ENCODE measurements around the gene PAK1.

Gene PAK1

DNA sequence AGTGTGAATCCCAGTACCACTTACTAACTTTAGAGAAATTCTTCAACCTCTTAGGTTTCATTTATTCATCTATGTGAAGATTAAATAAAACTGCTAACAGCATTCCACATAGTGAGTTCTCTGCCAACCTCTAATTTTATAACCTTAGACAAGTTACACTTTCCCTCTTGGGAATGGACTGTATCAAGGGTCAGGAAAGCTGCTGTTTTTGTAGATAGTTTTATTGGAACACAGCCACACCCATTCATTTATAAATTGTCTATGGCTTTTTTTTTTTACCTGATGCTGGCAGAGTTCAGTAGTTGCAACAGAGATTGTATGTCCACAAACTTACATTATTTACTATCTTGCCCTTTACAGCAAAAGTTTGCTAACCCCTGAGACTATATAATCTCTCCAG lies 81.1 kb downstream of the PAK1 start:
- ATAC-seq = no peak
- TF ChIP-seq TOX (CRISPR knock-in tag; IDR thresholded peaks at IDR 0.05; ENCODE audit: borderline replicate concordance) = no peak
- TF ChIP-seq ESRRG (CRISPR knock-in tag; IDR thresholded peaks at IDR 0.05) = no peak
- no peak for TF ChIP-seq RARB (CRISPR knock-in tag; IDR thresholded peaks at IDR 0.05)
- TF ChIP-seq ARNTL (CRISPR knock-in tag; IDR thresholded peaks at IDR 0.05; ENCODE audit: borderline replicate concordance, low read depth) = no peak
- TF ChIP-seq SNAI2 (CRISPR knock-in tag; IDR thresholded peaks at IDR 0.05) = no peak
- no peak for TF ChIP-seq POU6F1 (CRISPR knock-in tag; IDR thresholded peaks at IDR 0.05; ENCODE audit: borderline replicate concordance, low read depth)
- TF ChIP-seq, protein P1, sequence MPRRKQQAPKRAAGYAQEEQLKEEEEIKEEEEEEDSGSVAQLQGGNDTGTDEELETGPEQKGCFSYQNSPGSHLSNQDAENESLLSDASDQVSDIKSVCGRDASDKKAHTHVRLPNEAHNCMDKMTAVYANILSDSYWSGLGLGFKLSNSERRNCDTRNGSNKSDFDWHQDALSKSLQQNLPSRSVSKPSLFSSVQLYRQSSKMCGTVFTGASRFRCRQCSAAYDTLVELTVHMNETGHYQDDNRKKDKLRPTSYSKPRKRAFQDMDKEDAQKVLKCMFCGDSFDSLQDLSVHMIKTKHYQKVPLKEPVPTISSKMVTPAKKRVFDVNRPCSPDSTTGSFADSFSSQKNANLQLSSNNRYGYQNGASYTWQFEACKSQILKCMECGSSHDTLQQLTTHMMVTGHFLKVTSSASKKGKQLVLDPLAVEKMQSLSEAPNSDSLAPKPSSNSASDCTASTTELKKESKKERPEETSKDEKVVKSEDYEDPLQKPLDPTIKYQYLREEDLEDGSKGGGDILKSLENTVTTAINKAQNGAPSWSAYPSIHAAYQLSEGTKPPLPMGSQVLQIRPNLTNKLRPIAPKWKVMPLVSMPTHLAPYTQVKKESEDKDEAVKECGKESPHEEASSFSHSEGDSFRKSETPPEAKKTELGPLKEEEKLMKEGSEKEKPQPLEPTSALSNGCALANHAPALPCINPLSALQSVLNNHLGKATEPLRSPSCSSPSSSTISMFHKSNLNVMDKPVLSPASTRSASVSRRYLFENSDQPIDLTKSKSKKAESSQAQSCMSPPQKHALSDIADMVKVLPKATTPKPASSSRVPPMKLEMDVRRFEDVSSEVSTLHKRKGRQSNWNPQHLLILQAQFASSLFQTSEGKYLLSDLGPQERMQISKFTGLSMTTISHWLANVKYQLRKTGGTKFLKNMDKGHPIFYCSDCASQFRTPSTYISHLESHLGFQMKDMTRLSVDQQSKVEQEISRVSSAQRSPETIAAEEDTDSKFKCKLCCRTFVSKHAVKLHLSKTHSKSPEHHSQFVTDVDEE (CRISPR knock-in tag; IDR thresholded peaks at IDR 0.05) = no peak
- no peak for TF ChIP-seq ZNF70 (CRISPR knock-in tag; IDR thresholded peaks at IDR 0.05)
- no peak for TF ChIP-seq ISL1 (CRISPR knock-in tag; IDR thresholded peaks at IDR 0.05)
- no peak for TF ChIP-seq ZNF565 (CRISPR knock-in tag; conservative IDR thresholded peaks at IDR 0.05; ENCODE audit: low read depth)
- TF ChIP-seq, protein P2, sequence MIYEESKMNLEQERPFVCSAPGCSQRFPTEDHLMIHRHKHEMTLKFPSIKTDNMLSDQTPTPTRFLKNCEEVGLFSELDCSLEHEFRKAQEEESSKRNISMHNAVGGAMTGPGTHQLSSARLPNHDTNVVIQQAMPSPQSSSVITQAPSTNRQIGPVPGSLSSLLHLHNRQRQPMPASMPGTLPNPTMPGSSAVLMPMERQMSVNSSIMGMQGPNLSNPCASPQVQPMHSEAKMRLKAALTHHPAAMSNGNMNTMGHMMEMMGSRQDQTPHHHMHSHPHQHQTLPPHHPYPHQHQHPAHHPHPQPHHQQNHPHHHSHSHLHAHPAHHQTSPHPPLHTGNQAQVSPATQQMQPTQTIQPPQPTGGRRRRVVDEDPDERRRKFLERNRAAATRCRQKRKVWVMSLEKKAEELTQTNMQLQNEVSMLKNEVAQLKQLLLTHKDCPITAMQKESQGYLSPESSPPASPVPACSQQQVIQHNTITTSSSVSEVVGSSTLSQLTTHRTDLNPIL (CRISPR knock-in tag; IDR thresholded peaks at IDR 0.05; ENCODE audit: low read depth) = no peak
- TF ChIP-seq GLIS3 (CRISPR knock-in tag; IDR thresholded peaks at IDR 0.05) = no peak
- no peak for TF ChIP-seq ZNF8 (CRISPR knock-in tag; IDR thresholded peaks at IDR 0.05)
- no peak for TF ChIP-seq TCF4 (CRISPR knock-in tag; IDR thresholded peaks at IDR 0.05; ENCODE audit: borderline replicate concordance)
- TF ChIP-seq, protein P3, sequence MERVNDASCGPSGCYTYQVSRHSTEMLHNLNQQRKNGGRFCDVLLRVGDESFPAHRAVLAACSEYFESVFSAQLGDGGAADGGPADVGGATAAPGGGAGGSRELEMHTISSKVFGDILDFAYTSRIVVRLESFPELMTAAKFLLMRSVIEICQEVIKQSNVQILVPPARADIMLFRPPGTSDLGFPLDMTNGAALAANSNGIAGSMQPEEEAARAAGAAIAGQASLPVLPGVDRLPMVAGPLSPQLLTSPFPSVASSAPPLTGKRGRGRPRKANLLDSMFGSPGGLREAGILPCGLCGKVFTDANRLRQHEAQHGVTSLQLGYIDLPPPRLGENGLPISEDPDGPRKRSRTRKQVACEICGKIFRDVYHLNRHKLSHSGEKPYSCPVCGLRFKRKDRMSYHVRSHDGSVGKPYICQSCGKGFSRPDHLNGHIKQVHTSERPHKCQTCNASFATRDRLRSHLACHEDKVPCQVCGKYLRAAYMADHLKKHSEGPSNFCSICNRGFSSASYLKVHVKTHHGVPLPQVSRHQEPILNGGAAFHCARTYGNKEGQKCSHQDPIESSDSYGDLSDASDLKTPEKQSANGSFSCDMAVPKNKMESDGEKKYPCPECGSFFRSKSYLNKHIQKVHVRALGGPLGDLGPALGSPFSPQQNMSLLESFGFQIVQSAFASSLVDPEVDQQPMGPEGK (CRISPR knock-in tag; IDR thresholded peaks at IDR 0.05; ENCODE audit: borderline replicate concordance) = no peak

GRCh38 chr11:77387701-77388100 lies 86.2 kb downstream of the PAK1 start:
- TF ChIP-seq CSDC2 (CRISPR knock-in tag; IDR thresholded peaks at IDR 0.05) = no peak
- ATAC-seq = no peak

DNA sequence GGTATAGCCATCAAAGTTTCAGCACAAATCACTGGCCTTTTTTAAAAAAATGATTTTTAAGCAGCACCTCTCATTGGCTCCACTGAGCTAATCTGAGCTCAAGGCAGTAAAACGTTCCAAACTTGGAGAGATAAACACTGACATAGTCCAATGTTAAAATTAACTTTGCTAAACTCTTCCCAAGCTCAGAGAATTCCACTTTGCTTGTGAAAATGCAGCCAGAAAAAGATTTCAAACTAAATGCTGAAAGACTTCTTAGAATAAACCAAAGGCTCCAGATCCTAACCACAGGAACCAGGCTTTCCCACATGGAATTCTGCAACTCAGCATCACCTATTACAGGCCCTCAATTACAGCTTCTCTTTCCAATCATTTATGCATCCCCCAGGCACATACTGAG lies 87.7 kb downstream of the PAK1 start:
- ATAC-seq = no peak
- TF ChIP-seq ZNF70 (CRISPR knock-in tag; IDR thresholded peaks at IDR 0.05) = no peak
- no peak for TF ChIP-seq ZNF565 (CRISPR knock-in tag; conservative IDR thresholded peaks at IDR 0.05; ENCODE audit: low read depth)
- TF ChIP-seq ZNF8 (CRISPR knock-in tag; IDR thresholded peaks at IDR 0.05) = no peak
- no peak for TF ChIP-seq ZFP30 (CRISPR knock-in tag; IDR thresholded peaks at IDR 0.05)
- TF ChIP-seq TCF4 (CRISPR knock-in tag; IDR thresholded peaks at IDR 0.05; ENCODE audit: borderline replicate concordance) = no peak
- TF ChIP-seq, protein P1 (CRISPR knock-in tag; IDR thresholded peaks at IDR 0.05) = no peak
- TF ChIP-seq, protein P2 (CRISPR knock-in tag; IDR thresholded peaks at IDR 0.05; ENCODE audit: low read depth) = no peak
- TF ChIP-seq, protein P3 (CRISPR knock-in tag; IDR thresholded peaks at IDR 0.05; ENCODE audit: borderline replicate concordance) = no peak
- TF ChIP-seq ZC3H10 (CRISPR knock-in tag; IDR thresholded peaks at IDR 0.05) = no peak
- TF ChIP-seq, protein P4, sequence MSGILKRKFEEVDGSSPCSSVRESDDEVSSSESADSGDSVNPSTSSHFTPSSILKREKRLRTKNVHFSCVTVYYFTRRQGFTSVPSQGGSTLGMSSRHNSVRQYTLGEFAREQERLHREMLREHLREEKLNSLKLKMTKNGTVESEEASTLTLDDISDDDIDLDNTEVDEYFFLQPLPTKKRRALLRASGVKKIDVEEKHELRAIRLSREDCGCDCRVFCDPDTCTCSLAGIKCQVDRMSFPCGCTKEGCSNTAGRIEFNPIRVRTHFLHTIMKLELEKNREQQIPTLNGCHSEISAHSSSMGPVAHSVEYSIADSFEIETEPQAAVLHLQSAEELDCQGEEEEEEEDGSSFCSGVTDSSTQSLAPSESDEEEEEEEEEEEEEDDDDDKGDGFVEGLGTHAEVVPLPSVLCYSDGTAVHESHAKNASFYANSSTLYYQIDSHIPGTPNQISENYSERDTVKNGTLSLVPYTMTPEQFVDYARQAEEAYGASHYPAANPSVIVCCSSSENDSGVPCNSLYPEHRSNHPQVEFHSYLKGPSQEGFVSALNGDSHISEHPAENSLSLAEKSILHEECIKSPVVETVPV (CRISPR knock-in tag; IDR thresholded peaks at IDR 0.05) = no peak
- no peak for TF ChIP-seq OSR1 (CRISPR knock-in tag; IDR thresholded peaks at IDR 0.05)
- no peak for TF ChIP-seq POU6F1 (CRISPR knock-in tag; IDR thresholded peaks at IDR 0.05; ENCODE audit: borderline replicate concordance, low read depth)
- no peak for TF ChIP-seq ESRRG (CRISPR knock-in tag; IDR thresholded peaks at IDR 0.05)

Data from SK-N-SH treated with all-trans-retinoic acid at 6 μM for 48 hours (cell line).